ENCODE results near the gene PSMD1. TPM values are rescaled to one million over a fixed set of nuclear protein-coding genes. Genes with fewer than 3 reads are reported as not detected.
A peak's percentile ranks its signal among the peaks of the same experiment; 100 is the strongest.

Gene PSMD1
- total and polyA plus RNA-seq, 2 experiments from 2014 or later = 148 to 177 TPM

DNA sequence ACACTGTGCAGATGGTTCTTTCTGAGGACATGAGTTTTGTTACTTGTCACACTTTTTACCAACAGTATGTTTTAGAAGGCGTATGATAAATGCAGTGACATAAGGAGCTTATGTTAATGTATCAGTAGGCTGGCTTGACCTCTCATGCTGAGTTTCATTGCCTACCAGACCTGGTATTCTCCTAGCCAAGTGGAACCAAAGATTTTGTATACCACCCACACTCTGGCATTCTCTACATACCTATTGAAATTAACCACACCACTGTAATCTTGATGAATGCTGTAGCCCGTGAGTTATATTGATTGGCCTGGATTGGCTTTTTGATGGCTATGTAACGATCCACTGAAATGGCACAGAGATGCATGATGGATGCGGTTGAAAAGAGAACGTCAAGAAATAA, 56.8 kb downstream of the PSMD1 start:
- ATAC-seq = peak; percentile 76
- DNase-seq (ENCODE audit: low spot score) = peak; percentile 56
- H3K79me2 ChIP-seq (replicated peaks; ENCODE audit: insufficient read depth) = no peaks in the 10 kb centered on the region

More for the DNA sequence above, 56.8 kb downstream of the PSMD1 start:
- Mint-ChIP-seq H3K36me3 (ENCODE audit: low read depth) (peaks cover 13% of the 10 kb centered on the region), H3K27ac (no peak overlapping the region), H3K27me3 (ENCODE audit: insufficient read depth, low read depth, poor library complexity) (peaks cover 4% of the 10 kb centered on the region), H3K4me1 (peaks cover 35% of the 10 kb centered on the region), H3K4me3 (no peak overlapping the region), H3K9me3 (no peaks in the 10 kb centered on the region)
- Histone ChIP-seq H2AFZ (no peak overlapping the region), H3K36me3 (ENCODE audit: insufficient read depth) (no peaks in the 10 kb centered on the region), H3K27me3 (ENCODE audit: insufficient read depth) (no peaks in the 10 kb centered on the region), H3K4me1 (ENCODE audit: insufficient read depth) (peaks cover 17% of the 10 kb centered on the region), H3K4me2 (no peak overlapping the region), H3K27ac (ENCODE audit: low read depth) (peak overlapping the region; percentile 59; the same call in 1 of the 2 replicates), H3K9me2 (ENCODE audit: insufficient read depth) (no peaks in the 10 kb centered on the region), H3F3A (replicated peaks; ENCODE audit: low read depth) (no peaks in the 10 kb centered on the region), H3K4me3 (no peak overlapping the region), H4K20me1 (replicated peaks; ENCODE audit: insufficient read depth) (no peaks in the 10 kb centered on the region)
- TF ChIP-seq, protein P1, sequence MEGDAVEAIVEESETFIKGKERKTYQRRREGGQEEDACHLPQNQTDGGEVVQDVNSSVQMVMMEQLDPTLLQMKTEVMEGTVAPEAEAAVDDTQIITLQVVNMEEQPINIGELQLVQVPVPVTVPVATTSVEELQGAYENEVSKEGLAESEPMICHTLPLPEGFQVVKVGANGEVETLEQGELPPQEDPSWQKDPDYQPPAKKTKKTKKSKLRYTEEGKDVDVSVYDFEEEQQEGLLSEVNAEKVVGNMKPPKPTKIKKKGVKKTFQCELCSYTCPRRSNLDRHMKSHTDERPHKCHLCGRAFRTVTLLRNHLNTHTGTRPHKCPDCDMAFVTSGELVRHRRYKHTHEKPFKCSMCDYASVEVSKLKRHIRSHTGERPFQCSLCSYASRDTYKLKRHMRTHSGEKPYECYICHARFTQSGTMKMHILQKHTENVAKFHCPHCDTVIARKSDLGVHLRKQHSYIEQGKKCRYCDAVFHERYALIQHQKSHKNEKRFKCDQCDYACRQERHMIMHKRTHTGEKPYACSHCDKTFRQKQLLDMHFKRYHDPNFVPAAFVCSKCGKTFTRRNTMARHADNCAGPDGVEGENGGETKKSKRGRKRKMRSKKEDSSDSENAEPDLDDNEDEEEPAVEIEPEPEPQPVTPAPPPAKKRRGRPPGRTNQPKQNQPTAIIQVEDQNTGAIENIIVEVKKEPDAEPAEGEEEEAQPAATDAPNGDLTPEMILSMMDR (conservative IDR thresholded peaks at IDR 0.05; ENCODE audit: low read depth in 2 of 2) = no peak
- no peak for TF ChIP-seq CREB1 (CRISPR knock-in tag; IDR thresholded peaks at IDR 0.05; ENCODE audit: low read depth)
- TF ChIP-seq JUNB (IDR thresholded peaks at IDR 0.05; ENCODE audit: unreplicated experiment) = no peak
- TF ChIP-seq, protein P2, sequence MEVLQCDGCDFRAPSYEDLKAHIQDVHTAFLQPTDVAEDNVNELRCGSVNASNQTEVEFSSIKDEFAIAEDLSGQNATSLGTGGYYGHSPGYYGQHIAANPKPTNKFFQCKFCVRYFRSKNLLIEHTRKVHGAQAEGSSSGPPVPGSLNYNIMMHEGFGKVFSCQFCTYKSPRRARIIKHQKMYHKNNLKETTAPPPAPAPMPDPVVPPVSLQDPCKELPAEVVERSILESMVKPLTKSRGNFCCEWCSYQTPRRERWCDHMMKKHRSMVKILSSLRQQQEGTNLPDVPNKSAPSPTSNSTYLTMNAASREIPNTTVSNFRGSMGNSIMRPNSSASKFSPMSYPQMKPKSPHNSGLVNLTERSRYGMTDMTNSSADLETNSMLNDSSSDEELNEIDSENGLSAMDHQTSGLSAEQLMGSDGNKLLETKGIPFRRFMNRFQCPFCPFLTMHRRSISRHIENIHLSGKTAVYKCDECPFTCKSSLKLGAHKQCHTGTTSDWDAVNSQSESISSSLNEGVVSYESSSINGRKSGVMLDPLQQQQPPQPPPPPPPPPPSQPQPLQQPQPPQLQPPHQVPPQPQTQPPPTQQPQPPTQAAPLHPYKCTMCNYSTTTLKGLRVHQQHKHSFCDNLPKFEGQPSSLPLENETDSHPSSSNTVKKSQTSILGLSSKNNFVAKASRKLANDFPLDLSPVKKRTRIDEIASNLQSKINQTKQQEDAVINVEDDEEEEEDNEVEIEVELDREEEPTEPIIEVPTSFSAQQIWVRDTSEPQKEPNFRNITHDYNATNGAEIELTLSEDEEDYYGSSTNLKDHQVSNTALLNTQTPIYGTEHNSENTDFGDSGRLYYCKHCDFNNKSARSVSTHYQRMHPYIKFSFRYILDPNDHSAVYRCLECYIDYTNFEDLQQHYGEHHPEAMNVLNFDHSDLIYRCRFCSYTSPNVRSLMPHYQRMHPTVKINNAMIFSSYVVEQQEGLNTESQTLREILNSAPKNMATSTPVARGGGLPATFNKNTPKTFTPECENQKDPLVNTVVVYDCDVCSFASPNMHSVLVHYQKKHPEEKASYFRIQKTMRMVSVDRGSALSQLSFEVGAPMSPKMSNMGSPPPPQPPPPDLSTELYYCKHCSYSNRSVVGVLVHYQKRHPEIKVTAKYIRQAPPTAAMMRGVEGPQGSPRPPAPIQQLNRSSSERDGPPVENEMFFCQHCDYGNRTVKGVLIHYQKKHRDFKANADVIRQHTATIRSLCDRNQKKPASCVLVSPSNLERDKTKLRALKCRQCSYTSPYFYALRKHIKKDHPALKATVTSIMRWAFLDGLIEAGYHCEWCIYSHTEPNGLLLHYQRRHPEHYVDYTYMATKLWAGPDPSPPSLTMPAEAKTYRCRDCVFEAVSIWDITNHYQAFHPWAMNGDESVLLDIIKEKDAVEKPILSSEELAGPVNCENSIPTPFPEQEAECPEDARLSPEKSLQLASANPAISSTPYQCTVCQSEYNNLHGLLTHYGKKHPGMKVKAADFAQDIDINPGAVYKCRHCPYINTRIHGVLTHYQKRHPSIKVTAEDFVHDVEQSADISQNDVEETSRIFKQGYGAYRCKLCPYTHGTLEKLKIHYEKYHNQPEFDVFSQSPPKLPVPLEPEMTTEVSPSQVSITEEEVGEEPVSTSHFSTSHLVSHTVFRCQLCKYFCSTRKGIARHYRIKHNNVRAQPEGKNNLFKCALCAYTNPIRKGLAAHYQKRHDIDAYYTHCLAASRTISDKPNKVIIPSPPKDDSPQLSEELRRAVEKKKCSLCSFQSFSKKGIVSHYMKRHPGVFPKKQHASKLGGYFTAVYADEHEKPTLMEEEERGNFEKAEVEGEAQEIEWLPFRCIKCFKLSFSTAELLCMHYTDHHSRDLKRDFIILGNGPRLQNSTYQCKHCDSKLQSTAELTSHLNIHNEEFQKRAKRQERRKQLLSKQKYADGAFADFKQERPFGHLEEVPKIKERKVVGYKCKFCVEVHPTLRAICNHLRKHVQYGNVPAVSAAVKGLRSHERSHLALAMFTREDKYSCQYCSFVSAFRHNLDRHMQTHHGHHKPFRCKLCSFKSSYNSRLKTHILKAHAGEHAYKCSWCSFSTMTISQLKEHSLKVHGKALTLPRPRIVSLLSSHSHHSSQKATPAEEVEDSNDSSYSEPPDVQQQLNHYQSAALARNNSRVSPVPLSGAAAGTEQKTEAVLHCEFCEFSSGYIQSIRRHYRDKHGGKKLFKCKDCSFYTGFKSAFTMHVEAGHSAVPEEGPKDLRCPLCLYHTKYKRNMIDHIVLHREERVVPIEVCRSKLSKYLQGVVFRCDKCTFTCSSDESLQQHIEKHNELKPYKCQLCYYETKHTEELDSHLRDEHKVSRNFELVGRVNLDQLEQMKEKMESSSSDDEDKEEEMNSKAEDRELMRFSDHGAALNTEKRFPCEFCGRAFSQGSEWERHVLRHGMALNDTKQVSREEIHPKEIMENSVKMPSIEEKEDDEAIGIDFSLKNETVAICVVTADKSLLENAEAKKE (CRISPR knock-in tag; IDR thresholded peaks at IDR 0.05) = no peak
- TF ChIP-seq, protein P3, sequence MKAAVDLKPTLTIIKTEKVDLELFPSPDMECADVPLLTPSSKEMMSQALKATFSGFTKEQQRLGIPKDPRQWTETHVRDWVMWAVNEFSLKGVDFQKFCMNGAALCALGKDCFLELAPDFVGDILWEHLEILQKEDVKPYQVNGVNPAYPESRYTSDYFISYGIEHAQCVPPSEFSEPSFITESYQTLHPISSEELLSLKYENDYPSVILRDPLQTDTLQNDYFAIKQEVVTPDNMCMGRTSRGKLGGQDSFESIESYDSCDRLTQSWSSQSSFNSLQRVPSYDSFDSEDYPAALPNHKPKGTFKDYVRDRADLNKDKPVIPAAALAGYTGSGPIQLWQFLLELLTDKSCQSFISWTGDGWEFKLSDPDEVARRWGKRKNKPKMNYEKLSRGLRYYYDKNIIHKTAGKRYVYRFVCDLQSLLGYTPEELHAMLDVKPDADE (IDR thresholded peaks at IDR 0.05) = no peak
- no peak for TF ChIP-seq EZH2phosphoT487 (IDR thresholded peaks at IDR 0.05; ENCODE audit: unreplicated experiment)

Measured in GM23338 (cell line).